ENCODE data around the gene MRPL46.

The MRPL46 gene

GRCh38 chr15:88484682-88485331 lies 17.6 kb upstream of the MRPL46 start:
- POLR2A ChIA-PET, result interaction anchor here (1.0 kb wide), 1 partner anchor 17 kb away, joined by 5 read pairs; the partner anchor contains the start of genes MRPL46 and MRPS11
- H3K4me3 ChIP-seq (ENCODE audit: low read depth, low read length), result no peak overlapping the region
- peak; percentile 34 for DNase-seq (ENCODE audit: low read depth, low spot score)
- CTCF ChIA-PET, result interaction anchor here (1.7 kb wide), 1 partner anchor 11 kb away, joined by 11 read pairs; no protein-coding TSS in a partner anchor
- TF ChIP-seq CTCF (IDR thresholded peaks at IDR 0.05; ENCODE audit: insufficient read depth, low read length, missing control alignments), result no peak

GRCh38 chr15:88482263-88482662 lies 15.1 kb upstream of the MRPL46 start:
- POLR2A ChIA-PET, result no interaction called here
- no peak for DNase-seq (ENCODE audit: low read depth, low spot score)
- TF ChIP-seq CTCF (IDR thresholded peaks at IDR 0.05; ENCODE audit: insufficient read depth, low read length, missing control alignments), result no peak
- no peak overlapping the region for H3K4me3 ChIP-seq (ENCODE audit: low read depth, low read length)
- CTCF ChIA-PET, result no interaction called here

- DNase-seq (ENCODE audit: low read depth, low spot score), result no peak
- H3K4me3 ChIP-seq (ENCODE audit: low read depth, low read length), result no peak overlapping the region
- CTCF ChIA-PET, result interaction anchor here (0.6 kb wide), 1 partner anchor 100 kb away, joined by 3 read pairs; no protein-coding TSS in a partner anchor
- POLR2A ChIA-PET, result no interaction called here
- TF ChIP-seq CTCF (IDR thresholded peaks at IDR 0.05; ENCODE audit: insufficient read depth, low read length, missing control alignments), result no peak
Observed at GRCh38 chr15:88480981-88481380, 13.8 kb upstream of the MRPL46 start.

GRCh38 chr15:88479169-88479568 lies 12.0 kb upstream of the MRPL46 start:
- TF ChIP-seq CTCF (IDR thresholded peaks at IDR 0.05; ENCODE audit: insufficient read depth, low read length, missing control alignments), result peak; percentile 4
- ChIA-PET POLR2A (no interaction called here), CTCF (interaction anchor here (1.5 to 3.9 kb wide), 3 partner anchors 10 to 356 kb away, joined by 3 to 36 read pairs (median 7); no protein-coding TSS in a partner anchor)
- no peak overlapping the region for H3K4me3 ChIP-seq (ENCODE audit: low read depth, low read length)
- no peak for DNase-seq (ENCODE audit: low read depth, low spot score)

- POLR2A ChIA-PET, result interaction anchor here (1.2 kb wide), 1 partner anchor 144 kb away, joined by 4 read pairs; the partner anchor contains the start of gene AEN
- CTCF ChIA-PET, result interaction anchor here (1.1 to 3.9 kb wide), 6 partner anchors 9 to 357 kb away, joined by 3 to 36 read pairs (median 4); partner anchors contain the start of gene AEN
- H3K4me3 ChIP-seq (ENCODE audit: low read depth, low read length), result no peak overlapping the region
- TF ChIP-seq CTCF (IDR thresholded peaks at IDR 0.05; ENCODE audit: insufficient read depth, low read length, missing control alignments), result no peak
- no peak for DNase-seq (ENCODE audit: low read depth, low spot score)
Observed at GRCh38 chr15:88477904-88478303, 10.7 kb upstream of the MRPL46 start.

- no peak overlapping the region for H3K4me3 ChIP-seq (ENCODE audit: low read depth, low read length)
- CTCF ChIA-PET, result interaction anchor here (0.7 to 3.9 kb wide), 12 partner anchors 8 to 416 kb away, joined by 3 to 36 read pairs (median 3); partner anchors contain the start of genes AEN and ISG20
- POLR2A ChIA-PET, result no interaction called here
- TF ChIP-seq CTCF (IDR thresholded peaks at IDR 0.05; ENCODE audit: insufficient read depth, low read length, missing control alignments), result no peak
- DNase-seq (ENCODE audit: low read depth, low spot score), result no peak
Observed at GRCh38 chr15:88477126-88477525, 9.9 kb upstream of the MRPL46 start.
